Neural progenitor cell (in vitro differentiated cells): ENCODE data around the gene PRRC2B.

Source experiments
- EZH2 ChIP-seq: fragments of 200-600 bp; sonication (generic); IDR thresholded peaks from 2 replicates; pipeline ENCODE4 v1.6.1; 2017; ENCODE audit warnings: antibody characterized with exemption, mild to moderate bottlenecking, moderate library complexity
- EZH2phosphoT487 ChIP-seq: fragments of 200-600 bp; sonication (generic); IDR thresholded peaks from 2 replicates; pipeline ENCODE4 v1.6.1; 2017; ENCODE audit warnings: antibody characterized with exemption
- TF ChIP-seq, protein P1 (sequence below): fragments of 200-600 bp; sonication (generic); IDR thresholded peaks from 2 replicates; pipeline ENCODE4 v1.5.1; 2017; ENCODE audit warnings: antibody characterized with exemption, mild to moderate bottlenecking

DNA sequence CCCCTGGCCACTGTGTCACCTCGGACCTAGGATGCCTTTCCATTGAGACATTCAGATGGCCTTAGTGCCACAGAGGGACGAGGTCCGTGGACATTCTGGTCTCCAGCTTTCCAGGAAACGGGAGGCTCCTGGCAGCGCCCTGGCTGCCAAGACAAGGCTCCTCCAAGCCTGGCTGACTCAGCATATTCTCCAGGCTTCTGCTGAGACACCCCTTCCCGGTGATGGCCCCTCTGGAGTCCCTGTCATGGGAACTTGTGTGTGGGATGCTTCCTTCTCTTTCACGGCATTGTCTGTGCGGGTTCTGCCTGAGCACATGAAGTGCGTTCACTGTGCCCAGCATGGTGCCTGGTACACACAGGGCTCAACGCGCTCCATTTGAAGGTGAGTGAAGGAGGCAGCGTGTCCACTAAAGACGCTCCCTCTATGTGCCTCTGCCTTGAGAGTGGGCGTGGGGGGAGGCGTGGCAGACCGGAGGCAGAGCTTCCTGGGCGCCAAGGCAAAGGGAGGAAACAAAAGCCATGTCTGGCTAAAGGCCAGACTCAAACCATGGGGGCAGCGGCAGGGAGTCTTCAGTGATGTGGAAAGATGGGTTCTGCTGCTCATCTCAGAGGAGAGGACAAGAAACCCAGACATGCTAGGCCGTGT lies 46.4 kb upstream of the PRRC2B start:
- TF ChIP-seq, protein P1, sequence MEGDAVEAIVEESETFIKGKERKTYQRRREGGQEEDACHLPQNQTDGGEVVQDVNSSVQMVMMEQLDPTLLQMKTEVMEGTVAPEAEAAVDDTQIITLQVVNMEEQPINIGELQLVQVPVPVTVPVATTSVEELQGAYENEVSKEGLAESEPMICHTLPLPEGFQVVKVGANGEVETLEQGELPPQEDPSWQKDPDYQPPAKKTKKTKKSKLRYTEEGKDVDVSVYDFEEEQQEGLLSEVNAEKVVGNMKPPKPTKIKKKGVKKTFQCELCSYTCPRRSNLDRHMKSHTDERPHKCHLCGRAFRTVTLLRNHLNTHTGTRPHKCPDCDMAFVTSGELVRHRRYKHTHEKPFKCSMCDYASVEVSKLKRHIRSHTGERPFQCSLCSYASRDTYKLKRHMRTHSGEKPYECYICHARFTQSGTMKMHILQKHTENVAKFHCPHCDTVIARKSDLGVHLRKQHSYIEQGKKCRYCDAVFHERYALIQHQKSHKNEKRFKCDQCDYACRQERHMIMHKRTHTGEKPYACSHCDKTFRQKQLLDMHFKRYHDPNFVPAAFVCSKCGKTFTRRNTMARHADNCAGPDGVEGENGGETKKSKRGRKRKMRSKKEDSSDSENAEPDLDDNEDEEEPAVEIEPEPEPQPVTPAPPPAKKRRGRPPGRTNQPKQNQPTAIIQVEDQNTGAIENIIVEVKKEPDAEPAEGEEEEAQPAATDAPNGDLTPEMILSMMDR, result no peak
- TF ChIP-seq EZH2 (no peak), EZH2phosphoT487 (no peak)
